GM23248 (cell line): ENCODE results near the gene SNRNP35.
"Not testable (repeated sequence)": the region's sequence is repeated elsewhere in the genome, so short reads cannot be mapped to it uniquely, and the experiment has no call there.

Experiments
- EZH2 ChIP-seq: fragments of 200-600 bp; sonication (generic); IDR thresholded peaks from 2 replicates; pipeline ENCODE4 v1.6.1; 2018; ENCODE audit warnings: antibody characterized with exemption, mild to moderate bottlenecking; ENCODE audit not compliant: insufficient read depth, poor library complexity, severe bottlenecking
- EZH2phosphoT487 ChIP-seq: fragments of 200-600 bp; sonication (generic); IDR thresholded peaks from 2 replicates; pipeline ENCODE4 v1.6.1; 2018; ENCODE audit warnings: antibody characterized with exemption, moderate library complexity, mild to moderate bottlenecking, low read depth; ENCODE audit not compliant: insufficient read depth

DNA sequence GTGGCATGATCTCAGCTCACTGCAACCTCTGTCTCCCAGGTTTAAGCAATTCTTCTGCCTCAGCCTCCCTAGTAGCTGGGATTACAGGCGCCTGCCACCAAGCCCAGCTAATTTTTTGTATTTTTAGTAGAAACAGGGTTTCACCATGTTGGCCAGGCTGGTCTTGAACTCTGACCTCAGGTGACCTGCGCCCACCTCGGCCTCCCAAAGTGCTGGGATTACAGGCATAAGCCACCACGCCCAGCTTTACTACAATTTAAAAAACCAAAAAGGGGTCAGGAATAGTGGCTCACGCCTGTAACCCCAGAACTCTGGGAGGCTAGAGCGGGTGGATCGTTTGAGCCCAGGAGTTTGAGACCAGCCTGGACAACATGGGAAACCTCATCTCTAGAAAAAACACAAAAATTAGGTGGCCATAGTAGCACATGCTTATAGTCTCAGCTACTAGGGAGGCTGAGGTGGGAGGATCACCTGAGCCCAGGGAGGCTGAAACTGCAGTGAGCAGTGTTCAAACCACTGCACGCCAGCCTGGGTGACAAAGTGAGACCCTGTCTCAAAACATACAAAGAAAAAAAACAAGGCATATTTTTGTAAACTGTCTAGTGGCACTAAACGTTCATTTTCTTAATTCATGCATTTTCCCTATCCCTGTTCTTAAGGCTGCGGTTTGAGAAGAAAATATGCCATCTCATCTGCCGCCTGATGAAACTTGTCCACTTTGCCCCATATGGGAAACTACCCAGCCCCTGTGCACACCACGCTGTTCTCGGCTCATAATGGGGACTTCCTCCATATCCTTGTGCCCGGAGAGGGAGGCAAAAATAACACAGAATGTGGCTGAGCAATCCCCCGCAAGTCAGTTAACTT is 25.8 kb upstream of the SNRNP35 start:
- TF ChIP-seq EZH2, EZH2phosphoT487: not testable (repeated sequence)
